Measurements from ENCODE around the gene CATSPER4.

Gene CATSPER4

GRCh38 chr1:26160527-26161414 is 29.6 kb upstream of the CATSPER4 start:
- H3K27me3 Mint-ChIP-seq (ENCODE audit: low read depth) = peaks cover 81% of the 10 kb centered on the region
- no peaks in the 10 kb centered on the region for H3K9me3 Mint-ChIP-seq
- no peak overlapping the region for H3K4me3 Mint-ChIP-seq
- no peak overlapping the region for H3K27ac Mint-ChIP-seq
- peaks cover 18% of the 10 kb centered on the region for H3K4me1 Mint-ChIP-seq (ENCODE audit: low read depth)
- H3K36me3 Mint-ChIP-seq (ENCODE audit: low read depth) = no peaks in the 10 kb centered on the region

- H3K9me3 Mint-ChIP-seq = no peaks in the 10 kb centered on the region
- peaks cover 81% of the 10 kb centered on the region for H3K27me3 Mint-ChIP-seq (ENCODE audit: low read depth)
- no peak overlapping the region for H3K27ac Mint-ChIP-seq
- peak overlapping the region; percentile 44 for H3K4me3 Mint-ChIP-seq
- no peaks in the 10 kb centered on the region for H3K36me3 Mint-ChIP-seq (ENCODE audit: low read depth)
- H3K4me1 Mint-ChIP-seq (ENCODE audit: low read depth) = peaks cover 21% of the 10 kb centered on the region
Measured at GRCh38 chr1:26161415-26162219, 28.8 kb upstream of the CATSPER4 start.

- H3K36me3 Mint-ChIP-seq (ENCODE audit: low read depth) = no peaks in the 10 kb centered on the region
- H3K9me3 Mint-ChIP-seq = no peaks in the 10 kb centered on the region
- H3K4me1 Mint-ChIP-seq (ENCODE audit: low read depth) = peaks cover 24% of the 10 kb centered on the region
- peaks cover 81% of the 10 kb centered on the region for H3K27me3 Mint-ChIP-seq (ENCODE audit: low read depth)
- H3K4me3 Mint-ChIP-seq = peak overlapping the region; percentile 44
- H3K27ac Mint-ChIP-seq = no peak overlapping the region
Measured at GRCh38 chr1:26162220-26162709, 28.1 kb upstream of the CATSPER4 start.

- H3K4me3 Mint-ChIP-seq = no peak overlapping the region
- H3K4me1 Mint-ChIP-seq (ENCODE audit: low read depth) = peaks cover 24% of the 10 kb centered on the region
- H3K9me3 Mint-ChIP-seq = no peaks in the 10 kb centered on the region
- H3K27me3 Mint-ChIP-seq (ENCODE audit: low read depth) = peaks cover 69% of the 10 kb centered on the region
- no peaks in the 10 kb centered on the region for H3K36me3 Mint-ChIP-seq (ENCODE audit: low read depth)
- no peak overlapping the region for H3K27ac Mint-ChIP-seq
Measured at GRCh38 chr1:26163684-26164035, 26.7 kb upstream of the CATSPER4 start.

GRCh38 chr1:26164036-26164860 is 26.2 kb upstream of the CATSPER4 start:
- no peaks in the 10 kb centered on the region for H3K36me3 Mint-ChIP-seq (ENCODE audit: low read depth)
- peak overlapping the region; percentile 57 for H3K4me3 Mint-ChIP-seq
- H3K27me3 Mint-ChIP-seq (ENCODE audit: low read depth) = peaks cover 69% of the 10 kb centered on the region

GRCh38 chr1:26164861-26165842 is 25.2 kb upstream of the CATSPER4 start:
- Mint-ChIP-seq H3K36me3 (ENCODE audit: low read depth) (no peaks in the 10 kb centered on the region), H3K27me3 (ENCODE audit: low read depth) (peaks cover 60% of the 10 kb centered on the region), H3K4me3 (peak overlapping the region; percentile 57), H3K9me3 (no peaks in the 10 kb centered on the region), H3K4me1 (ENCODE audit: low read depth) (peaks cover 28% of the 10 kb centered on the region), H3K27ac (no peak overlapping the region)

More at GRCh38 chr1:26164036-26164860, 26.2 kb upstream of the CATSPER4 start:
- no peaks in the 10 kb centered on the region for H3K9me3 Mint-ChIP-seq
- no peak overlapping the region for H3K27ac Mint-ChIP-seq
- H3K4me1 Mint-ChIP-seq (ENCODE audit: low read depth) = peaks cover 28% of the 10 kb centered on the region

GRCh38 chr1:26166719-26167281 is 23.6 kb upstream of the CATSPER4 start:
- peaks cover 37% of the 10 kb centered on the region for H3K4me1 Mint-ChIP-seq (ENCODE audit: low read depth)
- H3K9me3 Mint-ChIP-seq = no peaks in the 10 kb centered on the region
- no peak overlapping the region for H3K4me3 Mint-ChIP-seq
- peaks cover 50% of the 10 kb centered on the region for H3K27me3 Mint-ChIP-seq (ENCODE audit: low read depth)
- no peaks in the 10 kb centered on the region for H3K36me3 Mint-ChIP-seq (ENCODE audit: low read depth)
- no peak overlapping the region for H3K27ac Mint-ChIP-seq

- peaks cover 35% of the 10 kb centered on the region for H3K4me1 Mint-ChIP-seq (ENCODE audit: low read depth)
- H3K36me3 Mint-ChIP-seq (ENCODE audit: low read depth) = no peaks in the 10 kb centered on the region
- H3K27me3 Mint-ChIP-seq (ENCODE audit: low read depth) = peaks cover 33% of the 10 kb centered on the region
- H3K9me3 Mint-ChIP-seq = no peaks in the 10 kb centered on the region
- peak within 1 kb of the TSS; percentile 84 for H3K4me3 Mint-ChIP-seq
- H3K27ac Mint-ChIP-seq = peak within 1 kb of the TSS; percentile 83
Measured at GRCh38 chr1:26168410-26169197, 21.8 kb upstream of the CATSPER4 start, which contains the start of gene C1orf232. TSS of gene C1orf232 (minus strand) at chr1:26168963. CDS start at chr1:26168499, 464 bp downstream.

GRCh38 chr1:26169198-26169554 is 21.2 kb upstream of the CATSPER4 start:
- peaks cover 31% of the 10 kb centered on the region for H3K4me1 Mint-ChIP-seq (ENCODE audit: low read depth)
- H3K9me3 Mint-ChIP-seq = no peaks in the 10 kb centered on the region
- peak overlapping the region; percentile 45 for H3K27ac Mint-ChIP-seq
- peak overlapping the region; percentile 84 for H3K4me3 Mint-ChIP-seq
- no peaks in the 10 kb centered on the region for H3K36me3 Mint-ChIP-seq (ENCODE audit: low read depth)
- peaks cover 29% of the 10 kb centered on the region for H3K27me3 Mint-ChIP-seq (ENCODE audit: low read depth)

GRCh38 chr1:26169669-26170471 is 20.5 kb upstream of the CATSPER4 start, which contains the start of gene ZNF593:
TSS of gene ZNF593 (plus strand) at chr1:26169908. CDS start at chr1:26169984, 76 bp downstream.
- peak within 1 kb of the TSS; percentile 83 for H3K27ac Mint-ChIP-seq
- peak within 1 kb of the TSS; percentile 84 for H3K4me3 Mint-ChIP-seq
- H3K36me3 Mint-ChIP-seq (ENCODE audit: low read depth) = no peaks in the 10 kb centered on the region
- H3K9me3 Mint-ChIP-seq = no peaks in the 10 kb centered on the region
- peaks cover 25% of the 10 kb centered on the region for H3K27me3 Mint-ChIP-seq (ENCODE audit: low read depth)
- H3K4me1 Mint-ChIP-seq (ENCODE audit: low read depth) = peaks cover 29% of the 10 kb centered on the region

GRCh38 chr1:26170472-26170821 is 20.0 kb upstream of the CATSPER4 start:
- Mint-ChIP-seq H3K4me3 (peak overlapping the region; percentile 84), H3K27ac (peak overlapping the region; percentile 57), H3K36me3 (ENCODE audit: low read depth) (no peaks in the 10 kb centered on the region), H3K4me1 (ENCODE audit: low read depth) (peaks cover 24% of the 10 kb centered on the region), H3K9me3 (no peaks in the 10 kb centered on the region), H3K27me3 (ENCODE audit: low read depth) (peaks cover 19% of the 10 kb centered on the region)

Measured in T-helper 1 cell treated with Interleukin-12 subunit alpha and Interleukin-12 subunit beta and Interleukin-4 antibody, amounts not matched to agents 30 μg/mL and 1 μg/mL, for 36 hours (primary cell).